HEK293T (cell line): ENCODE measurements around the gene COPS7A.
"Not testable (repeated sequence)": the region's sequence is repeated elsewhere in the genome, so short reads cannot be mapped to it uniquely, and the experiment has no call there.

Source experiments
- CTCF ChIA-PET: fragments of 350-600 bp; formaldehyde crosslinking; extraction: SDS; loops from one replicate; lab custom pipeline; 2021; ENCODE audit warnings: antibody characterized with exemption, inconsistent platforms; lab: Yijun Ruan, JAX
- POLR2A ChIA-PET: fragments of 350-600 bp; formaldehyde crosslinking; extraction: SDS; loops from one replicate; lab custom pipeline; 2020; ENCODE audit warnings: antibody characterized with exemption, inconsistent platforms; lab: Yijun Ruan, JAX
- DNase-seq: peaks from one replicate; pipeline ENCODE4 v3.0.0; 2012; ENCODE audit warnings: mixed read lengths; ENCODE audit errors: extremely low spot score
- ARNT ChIP-seq: fragments of 450-650 bp; IDR thresholded peaks from 2 replicates; pipeline ENCODE4 v1.6.1; 2017; ENCODE audit warnings: mild to moderate bottlenecking
- BHLHE40 ChIP-seq: fragments of 450-650 bp; IDR thresholded peaks from 2 replicates; pipeline ENCODE4 v1.6.1; 2016; ENCODE audit warnings: mild to moderate bottlenecking, moderate library complexity, borderline replicate concordance
- CTBP1 ChIP-seq: fragments of 450-650 bp; IDR thresholded peaks from 2 replicates; pipeline ENCODE4 v1.6.1; 2016; ENCODE audit warnings: borderline replicate concordance
- ELF4 ChIP-seq: fragments of 450-650 bp; IDR thresholded peaks from 2 replicates; pipeline ENCODE4 v1.6.1; 2017; ENCODE audit warnings: antibody characterized with exemption
- FOXA1 ChIP-seq: fragments of 450-650 bp; IDR thresholded peaks from 2 replicates; pipeline ENCODE4 v1.6.1; 2016; ENCODE audit warnings: mild to moderate bottlenecking
- FOXK2 ChIP-seq: fragments of 450-650 bp; IDR thresholded peaks from 2 replicates; pipeline ENCODE4 v1.6.1; 2016; ENCODE audit warnings: mild to moderate bottlenecking
- FOXM1 ChIP-seq: fragments of 450-650 bp; IDR thresholded peaks from 2 replicates; pipeline ENCODE4 v1.6.1; 2017; ENCODE audit warnings: mild to moderate bottlenecking, borderline replicate concordance
- HDGF ChIP-seq: fragments of 450-650 bp; IDR thresholded peaks from 2 replicates; pipeline ENCODE4 v1.6.1; 2017; ENCODE audit warnings: antibody characterized with exemption, borderline replicate concordance
- L3MBTL2 ChIP-seq: fragments of 450-650 bp; conservative IDR thresholded peaks from 2 replicates; pipeline ENCODE4 v1.6.1; 2016; ENCODE audit warnings: mild to moderate bottlenecking
- LEF1 ChIP-seq: fragments of 450-650 bp; IDR thresholded peaks from 2 replicates; pipeline ENCODE4 v1.6.1; 2017; ENCODE audit warnings: mild to moderate bottlenecking, borderline replicate concordance
- NFRKB ChIP-seq: fragments of 450-650 bp; IDR thresholded peaks from 2 replicates; pipeline ENCODE4 v1.6.1; 2016; ENCODE audit warnings: mild to moderate bottlenecking, moderate library complexity
- PKNOX1 ChIP-seq: fragments of 450-650 bp; IDR thresholded peaks from 2 replicates; pipeline ENCODE4 v1.6.1; 2016
- SP1 ChIP-seq: fragments of 450-650 bp; IDR thresholded peaks from 2 replicates; pipeline ENCODE4 v1.6.1; 2017
- SUZ12 ChIP-seq: fragments of 450-650 bp; IDR thresholded peaks from 2 replicates; pipeline ENCODE4 v1.6.1; 2016; ENCODE audit warnings: mild to moderate bottlenecking
- TARDBP ChIP-seq: fragments of 450-650 bp; IDR thresholded peaks from 2 replicates; pipeline ENCODE4 v1.6.1; 2016
- ZNF384 ChIP-seq: fragments of 450-650 bp; IDR thresholded peaks from 2 replicates; pipeline ENCODE4 v1.6.1; 2016

COPS7A gene

GRCh38 chr12:6730169-6730568, 6.3 kb downstream of the COPS7A start:
- ChIA-PET CTCF (no interaction called here), POLR2A (interaction anchor here (1.1 to 1.6 kb wide), 2 partner anchors 23 to 41 kb away, joined by 3 to 7 read pairs; partner anchors contain the start of genes MLF2 and ZNF384)
- TF ChIP-seq NFRKB (no peak), ZNF384 (no peak), ARNT (no peak), SUZ12 (no peak), FOXK2 (no peak), L3MBTL2 (no peak), HDGF (no peak), CTBP1 (no peak)
- DNase-seq, result no peak

- TF ChIP-seq FOXM1 (no peak), ELF4 (no peak), FOXA1 (no peak), NFRKB (no peak), FOXK2 (no peak), PKNOX1 (no peak), CTBP1 (no peak), SUZ12 (no peak), LEF1 (no peak), HDGF (no peak), SP1 (no peak), ZNF384 (no peak), ARNT (no peak), L3MBTL2 (no peak), BHLHE40 (no peak), TARDBP (no peak)
- no peak for DNase-seq
- ChIA-PET CTCF (interaction anchor here (0.6 to 1.6 kb wide), 3 partner anchors 18 to 382 kb away, joined by 3 to 7 read pairs (median 3); partner anchors contain the start of genes MLF2 and PTMS), POLR2A (interaction anchor here (1.2 to 4.8 kb wide), 2 partner anchors 11 to 18 kb away, joined by 5 to 18 read pairs; partner anchors contain the start of gene MLF2)
Observed at GRCh38 chr12:6734506-6735387, 10.9 kb downstream of the COPS7A start.

GRCh38 chr12:6735448-6736191, 11.8 kb downstream of the COPS7A start:
- TF ChIP-seq FOXA1, result no peak
- TF ChIP-seq NFRKB, result no peak
- TF ChIP-seq FOXK2, result no peak
- no peak for TF ChIP-seq PKNOX1
- no peak for TF ChIP-seq SP1
- no peak for TF ChIP-seq ZNF384
- no peak for TF ChIP-seq FOXM1
- no peak for TF ChIP-seq ARNT
- no peak for TF ChIP-seq L3MBTL2
- no peak for TF ChIP-seq CTBP1
- no peak for TF ChIP-seq BHLHE40
- no peak for TF ChIP-seq HDGF
- TF ChIP-seq LEF1, result no peak
- TF ChIP-seq ELF4, result no peak
- ChIA-PET CTCF (no interaction called here), POLR2A (interaction anchor here (1.2 to 4.8 kb wide), 3 partner anchors 11 to 17 kb away, joined by 4 to 18 read pairs (median 5); partner anchors contain the start of genes COPS7A and MLF2)
- peak; percentile 63 for DNase-seq

GRCh38 chr12:6736754-6737153, 12.9 kb downstream of the COPS7A start:
- TF ChIP-seq FOXA1 (no peak), SP1 (no peak), CTBP1 (no peak), ARNT (no peak), ELF4 (no peak), PKNOX1 (no peak), FOXK2 (no peak), ZNF384 (no peak), TARDBP (no peak), SUZ12 (no peak), LEF1 (no peak)
- ChIA-PET POLR2A (interaction anchor here (1.3 to 4.8 kb wide), 3 partner anchors 13 to 88 kb away, joined by 4 to 18 read pairs (median 6); partner anchors contain the start of genes COPS7A and MLF2), CTCF (interaction anchor here (1.4 kb wide), 1 partner anchor 88 kb away, joined by 3 read pairs; no protein-coding TSS in a partner anchor)
- no peak for DNase-seq

- CTCF ChIA-PET, POLR2A ChIA-PET, DNase-seq: not testable (repeated sequence)
Observed at GRCh38 chr12:6742080-6742479, 18.2 kb downstream of the COPS7A start.

- ChIA-PET POLR2A (interaction anchor here (0.7 kb wide), 1 partner anchor 10 kb away, joined by 3 read pairs; the partner anchor contains the start of gene MLF2), CTCF (no interaction called here)
- no peak for TF ChIP-seq SUZ12
- TF ChIP-seq LEF1, result no peak
- no peak for TF ChIP-seq PKNOX1
- no peak for TF ChIP-seq CTBP1
- no peak for TF ChIP-seq FOXK2
- no peak for TF ChIP-seq SP1
- no peak for TF ChIP-seq BHLHE40
- no peak for TF ChIP-seq L3MBTL2
- no peak for TF ChIP-seq ELF4
- TF ChIP-seq ZNF384, result no peak
- TF ChIP-seq TARDBP, result no peak
- TF ChIP-seq HDGF, result no peak
- TF ChIP-seq FOXA1, result no peak
- no peak for TF ChIP-seq ARNT
- no peak for TF ChIP-seq NFRKB
- TF ChIP-seq FOXM1, result no peak
- DNase-seq, result no peak
Observed at GRCh38 chr12:6742834-6743233, 19.0 kb downstream of the COPS7A start.

GRCh38 chr12:6743300-6743699, 19.5 kb downstream of the COPS7A start:
- POLR2A ChIA-PET, result interaction anchor here (0.7 to 2.3 kb wide), 2 partner anchors 10 to 20 kb away, joined by 3 to 9 read pairs; partner anchors contain the start of genes COPS7A and MLF2
- DNase-seq, CTCF ChIA-PET: not testable (repeated sequence)
